M059J (cell line): Measurements from ENCODE around the gene ADGRL1. TPM values are rescaled to one million over a fixed set of nuclear protein-coding genes. Genes with fewer than 3 reads are reported as not detected.
"Not testable (repeated sequence)": the region's sequence is repeated elsewhere in the genome, so short reads cannot be mapped to it uniquely, and the experiment has no call there.

Experiments
- DNase-seq: peaks from one replicate; pipeline ENCODE4 v3.0.0-alpha.2; 2012; ENCODE audit warnings: low read depth
- total RNA-seq: library from RNA; depleted of rRNA; stranded (reverse); fragments of >200 nt; shearing (Covaris generic); gene quantifications from 2 replicates; pipeline ENCODE4 v1.2.3, GENCODE V29; 2014

ADGRL1 gene
- total RNA-seq, 1 experiment from 2014 or later = 4.8 TPM

DNA sequence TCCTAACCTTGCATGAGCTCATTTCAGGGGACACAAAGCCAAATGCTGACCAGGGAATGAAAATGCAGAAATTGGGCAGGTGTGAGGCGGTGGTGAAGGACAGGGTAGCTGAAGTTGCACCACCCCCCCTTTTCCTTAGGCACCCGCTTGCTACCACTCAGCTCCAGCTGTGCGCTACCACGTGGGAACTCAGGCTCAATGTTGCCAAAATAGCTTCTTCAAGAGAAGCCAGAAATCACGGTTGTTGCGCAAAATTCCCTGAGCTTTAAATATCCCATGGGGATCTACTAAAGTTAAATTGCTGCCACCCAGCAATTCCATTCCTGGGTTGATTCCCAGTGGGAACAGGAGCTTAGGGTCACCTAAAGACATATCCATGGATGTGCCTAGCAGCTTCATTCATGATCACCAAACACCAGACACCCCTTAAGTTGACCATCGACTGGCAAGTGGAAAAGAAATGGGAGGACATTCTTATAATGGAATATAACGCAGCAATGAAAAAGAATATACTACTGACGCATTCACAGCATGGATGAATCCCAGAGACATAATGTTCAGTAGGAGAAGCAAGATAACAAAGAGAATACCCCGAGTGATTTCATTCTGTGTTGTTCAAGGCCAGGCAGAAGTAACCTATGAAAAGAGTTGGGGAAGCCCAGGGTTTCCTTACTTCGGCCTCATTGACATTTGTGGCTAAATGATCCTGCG is 12.8 kb upstream of the ADGRL1 start:
- DNase-seq = no peak

DNA sequence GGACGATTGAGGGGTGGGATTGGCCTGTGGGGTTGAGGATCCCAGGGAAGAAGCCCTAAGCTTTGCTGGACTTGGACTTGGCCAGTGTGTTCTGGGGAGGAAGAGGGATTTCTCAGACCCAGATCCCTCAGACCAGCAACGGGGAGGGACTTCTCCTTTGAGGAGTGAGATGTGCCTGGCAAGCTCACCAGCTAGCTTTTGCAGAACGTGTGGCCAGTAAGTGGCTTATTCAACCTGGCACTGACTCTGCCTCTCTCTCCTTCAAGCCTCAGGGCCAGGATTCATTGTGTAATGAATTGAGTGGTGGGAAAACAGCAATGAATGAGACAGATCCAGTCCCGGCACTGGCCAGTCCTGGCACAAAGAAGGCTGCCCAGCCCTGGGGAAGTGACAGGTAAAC is 11.9 kb upstream of the ADGRL1 start:
- peak; percentile 47 for DNase-seq

DNA sequence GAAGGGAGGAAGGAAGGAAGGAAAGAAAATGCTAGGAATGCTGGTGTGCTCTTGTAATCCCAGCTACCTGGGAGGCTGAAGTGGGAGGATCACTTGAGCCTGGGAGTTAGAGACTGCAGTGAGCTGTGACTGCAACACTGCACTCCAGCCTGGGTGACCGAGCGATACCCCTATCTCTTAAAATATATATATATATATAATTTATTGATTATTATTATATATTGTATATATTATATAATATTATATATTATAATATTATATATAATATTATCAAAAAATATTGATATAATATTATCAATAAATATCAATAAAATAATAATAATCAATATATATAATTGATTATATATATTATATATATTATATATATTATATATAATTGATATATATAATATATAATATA is 8.6 kb upstream of the ADGRL1 start:
- DNase-seq = no peak

DNA sequence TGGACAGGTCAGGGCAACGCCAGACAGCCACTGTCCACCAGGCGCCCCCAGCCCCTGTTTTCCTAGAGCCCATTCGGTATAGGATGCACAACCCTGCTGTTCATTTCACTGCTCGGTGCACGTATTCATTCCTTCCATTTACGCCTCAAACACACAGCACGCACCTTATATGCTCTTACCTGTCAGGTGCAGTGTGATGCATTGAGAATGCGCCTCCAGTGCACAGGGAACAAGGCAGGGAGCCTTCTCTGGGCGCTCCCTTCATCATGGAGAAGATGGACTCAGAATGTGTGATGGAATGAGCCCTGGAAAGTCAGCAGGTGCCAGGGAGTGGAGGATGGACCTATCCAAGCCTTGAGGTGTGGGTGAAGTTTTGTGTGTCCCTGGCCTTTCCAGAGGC is 4.2 kb upstream of the ADGRL1 start:
- DNase-seq = not testable (repeated sequence)

DNA sequence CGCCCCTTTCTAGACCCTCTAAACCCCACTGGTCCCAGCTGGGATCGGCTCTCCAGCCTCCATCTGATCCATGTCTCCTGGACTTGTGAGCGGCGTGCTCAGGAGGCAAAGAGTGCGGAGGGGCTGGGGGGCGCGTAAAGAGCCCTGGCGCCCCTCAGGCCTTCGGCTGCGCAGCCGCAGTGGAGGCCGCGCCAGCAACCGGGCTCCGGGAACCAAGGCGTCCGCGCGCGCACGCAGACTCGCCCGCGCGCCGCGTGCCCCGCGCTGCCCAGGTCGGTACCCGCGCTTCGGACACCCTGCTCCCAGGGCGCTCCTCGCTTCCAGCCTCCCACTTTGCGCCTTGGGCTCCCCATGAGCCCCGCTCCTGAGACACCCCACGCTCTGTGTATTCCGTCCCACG is 3.4 kb upstream of the ADGRL1 start:
- DNase-seq = not testable (repeated sequence)

DNA sequence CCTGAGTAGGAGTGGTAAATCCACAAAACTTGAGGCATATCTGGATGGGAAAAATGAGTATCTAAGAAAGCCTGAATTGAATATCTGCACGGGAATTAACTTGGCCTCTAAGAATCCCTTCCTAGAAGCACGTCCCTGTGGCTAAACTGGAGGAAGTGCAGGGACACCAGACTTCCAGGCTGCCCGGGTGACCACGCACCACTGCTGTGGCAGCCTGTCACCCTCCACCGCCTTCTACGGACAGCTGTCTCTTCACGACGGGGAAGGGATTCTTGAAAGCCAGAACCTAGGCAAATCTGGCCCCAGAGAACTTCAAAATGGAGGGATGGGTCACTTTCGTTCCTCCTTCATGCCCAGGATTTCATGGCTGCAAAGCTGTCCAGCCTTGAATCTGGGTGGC is 2.5 kb upstream of the ADGRL1 start:
- not testable (repeated sequence) for DNase-seq

DNA sequence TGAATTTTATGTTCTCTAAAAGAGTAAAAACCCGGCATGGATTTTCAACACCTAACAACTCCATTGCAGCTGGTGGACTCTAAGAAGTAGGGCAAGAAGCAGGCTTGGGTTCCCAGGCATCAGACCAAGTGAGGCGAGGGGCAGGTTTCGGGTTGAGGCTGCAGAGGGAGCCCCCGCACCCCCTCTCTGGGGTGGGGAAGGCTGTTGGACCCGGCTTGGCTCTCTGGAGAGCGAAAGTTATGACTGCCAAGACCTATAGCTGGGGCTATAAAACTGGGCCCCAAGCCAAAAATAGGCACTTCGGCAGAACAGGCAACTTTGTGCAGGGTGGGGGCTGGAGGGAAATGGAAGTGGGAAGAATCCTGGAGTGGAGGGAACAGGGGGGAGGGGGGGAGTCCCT is 1.8 kb upstream of the ADGRL1 start:
- not testable (repeated sequence) for DNase-seq

DNA sequence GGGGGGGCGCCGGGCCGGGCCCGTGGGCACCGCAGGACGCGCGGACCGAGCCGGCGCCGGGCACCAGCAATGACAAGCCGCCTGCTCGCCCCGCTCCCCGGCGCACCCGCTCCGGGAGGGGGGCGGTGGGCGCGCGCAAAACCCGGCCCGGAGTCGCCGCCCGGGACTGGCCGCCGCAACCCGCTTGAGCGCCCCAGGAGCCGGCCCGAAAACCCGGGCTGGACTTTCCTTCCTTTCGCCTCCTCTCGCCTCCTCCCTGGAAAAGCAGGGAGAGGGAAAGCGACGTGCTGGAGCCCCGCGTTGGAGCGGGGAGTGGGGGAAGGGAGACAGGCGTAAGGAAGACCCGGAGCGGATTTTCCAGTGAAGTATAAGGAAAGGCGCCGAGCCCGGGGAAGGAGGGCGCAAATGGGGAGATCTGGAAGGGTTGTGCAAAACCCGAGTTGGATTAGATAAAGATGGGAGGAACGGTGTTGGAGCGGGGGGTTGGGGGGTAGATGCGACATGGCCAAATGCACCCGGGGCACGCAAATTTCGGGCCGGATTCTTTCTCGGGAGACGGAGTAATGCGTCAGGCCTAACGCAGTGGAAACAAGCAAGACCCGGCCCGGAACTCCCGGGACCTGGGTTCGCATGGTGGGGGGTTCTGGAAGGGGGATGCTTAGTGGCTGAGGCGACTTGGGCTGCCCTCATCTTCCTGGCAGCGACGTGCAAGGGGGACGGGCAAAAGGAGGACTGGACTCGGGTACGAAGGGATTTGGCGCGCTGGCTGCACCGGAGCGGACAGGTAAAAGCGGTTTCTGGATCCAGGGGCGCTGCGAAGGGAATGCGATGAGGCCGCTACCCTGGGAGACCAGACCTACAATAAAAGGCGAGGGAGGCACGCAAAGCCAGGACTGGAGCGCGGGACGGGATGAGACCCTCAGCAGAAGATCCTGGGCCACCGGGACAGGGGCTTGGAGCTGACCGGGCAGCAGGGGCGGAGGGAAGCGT is 1.1 kb upstream of the ADGRL1 start:
- peak; percentile 91 for DNase-seq

DNA sequence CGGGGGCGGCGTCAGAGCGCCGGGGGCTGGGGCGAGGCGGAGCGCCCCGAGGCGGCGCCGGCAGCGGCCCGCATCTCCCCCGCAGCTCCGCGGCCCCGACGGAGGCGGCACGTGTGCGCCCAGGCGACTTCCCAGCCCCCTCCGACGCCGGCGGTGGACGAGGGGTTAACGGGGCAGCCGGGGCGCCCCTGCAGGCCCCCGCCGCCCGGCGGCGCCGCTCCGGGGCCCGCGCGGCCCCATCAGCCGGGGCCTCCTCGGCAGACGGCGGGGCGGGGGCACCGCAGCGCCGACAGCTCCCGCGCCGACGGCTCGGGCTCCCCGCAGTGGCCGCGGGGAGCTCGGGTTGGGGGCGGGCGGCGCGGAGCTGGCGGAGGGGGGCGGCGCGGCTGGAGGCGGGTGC is 339 bp upstream of the ADGRL1 start:
- DNase-seq = not testable (repeated sequence)

DNA sequence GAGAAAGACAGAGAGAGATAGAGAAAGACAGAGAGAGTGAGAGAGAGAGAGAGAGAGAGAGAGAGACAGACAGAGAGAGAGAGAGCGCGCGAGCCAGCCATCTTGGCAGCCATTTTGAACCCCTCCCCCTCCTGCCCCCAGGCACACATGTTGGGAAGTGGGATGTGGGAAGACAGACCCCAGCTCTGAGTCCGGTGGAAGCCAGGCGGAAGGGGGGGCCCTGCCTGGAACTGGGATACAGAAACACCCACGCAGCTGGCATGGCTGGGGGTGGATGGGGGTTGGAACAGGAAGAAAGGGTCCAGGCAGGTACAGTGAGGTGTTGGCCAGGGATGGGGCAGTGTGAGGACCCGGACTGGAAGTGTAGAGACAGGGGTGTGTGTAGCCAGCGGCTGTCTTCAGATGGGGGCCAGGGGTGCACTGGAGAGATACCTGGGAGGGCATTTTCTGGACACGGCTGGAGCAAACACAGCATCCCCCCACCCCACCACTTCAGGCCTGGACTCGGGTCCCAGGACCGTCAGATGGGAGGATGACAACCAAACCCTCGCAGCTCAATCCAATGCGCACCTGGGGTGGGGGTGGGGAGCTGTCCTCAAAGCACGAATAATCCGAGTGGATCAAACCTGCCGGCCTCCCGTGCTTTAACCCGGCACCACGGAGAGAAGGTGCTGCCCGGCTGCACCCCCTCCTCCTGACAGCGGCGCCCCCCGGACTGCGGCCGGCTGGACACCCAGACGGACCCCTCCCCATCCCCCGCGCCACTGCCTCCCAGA is 1.1 kb downstream of the ADGRL1 start:
- not testable (repeated sequence) for DNase-seq

DNA sequence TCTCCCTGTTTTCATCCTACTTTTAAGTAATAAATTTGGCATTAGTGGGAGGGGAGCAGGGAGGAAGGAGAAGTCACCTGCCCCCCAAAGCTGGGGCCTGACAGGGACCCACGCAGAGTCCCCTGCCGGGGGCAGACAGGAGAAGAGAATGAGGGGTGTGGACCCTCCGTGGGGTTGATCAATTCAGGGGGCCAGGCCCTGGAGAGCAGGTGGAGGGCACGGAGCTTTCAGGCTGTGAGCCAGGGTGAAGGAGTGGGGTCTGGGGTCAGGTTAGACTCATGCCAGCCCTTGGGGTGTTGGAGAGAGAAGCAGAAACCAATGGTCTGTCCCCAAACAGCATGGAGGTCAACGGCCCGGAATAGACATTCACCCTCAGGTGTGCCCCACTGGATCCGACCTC is 1.8 kb downstream of the ADGRL1 start:
- DNase-seq = not testable (repeated sequence)

DNA sequence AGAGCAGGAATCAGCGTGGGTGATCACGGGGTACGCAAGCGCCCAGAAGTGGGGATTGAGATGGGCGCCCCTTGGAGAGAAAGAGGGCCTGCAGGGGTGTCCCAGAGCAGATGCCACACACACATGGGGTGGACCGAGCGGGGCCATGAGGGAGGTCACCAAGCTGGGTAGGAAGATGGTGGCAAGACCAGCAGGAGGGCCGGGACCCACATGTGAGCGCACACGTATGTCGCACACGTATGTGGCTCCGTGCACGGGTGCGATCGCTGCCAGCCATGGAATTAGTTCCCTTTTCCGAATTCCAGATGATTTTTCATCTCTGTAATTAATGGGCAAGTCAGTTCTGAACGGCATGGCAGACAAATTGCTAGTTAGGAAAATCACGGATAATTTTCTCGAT is 2.2 kb downstream of the ADGRL1 start:
- DNase-seq = not testable (repeated sequence)

DNA sequence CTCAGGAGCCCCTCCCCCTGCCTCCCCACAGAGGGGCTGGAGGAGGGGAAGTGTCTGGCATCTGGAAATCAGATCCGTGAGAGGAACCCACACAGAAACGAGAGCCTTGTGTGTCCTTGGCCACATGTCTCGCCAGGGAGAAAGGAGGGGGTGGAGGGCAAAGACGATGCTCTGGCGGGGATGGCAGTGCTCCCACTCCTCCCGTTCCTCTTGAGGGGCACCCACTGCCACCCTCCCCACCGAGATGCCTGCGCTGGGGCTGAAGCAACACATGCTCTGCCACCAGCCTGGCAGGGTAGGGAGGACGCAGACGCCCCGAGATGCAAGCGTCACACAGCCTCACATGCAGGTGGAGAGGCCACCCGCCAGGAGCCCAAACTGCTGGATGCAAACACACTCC is 2.8 kb downstream of the ADGRL1 start:
- no peak for DNase-seq

DNA sequence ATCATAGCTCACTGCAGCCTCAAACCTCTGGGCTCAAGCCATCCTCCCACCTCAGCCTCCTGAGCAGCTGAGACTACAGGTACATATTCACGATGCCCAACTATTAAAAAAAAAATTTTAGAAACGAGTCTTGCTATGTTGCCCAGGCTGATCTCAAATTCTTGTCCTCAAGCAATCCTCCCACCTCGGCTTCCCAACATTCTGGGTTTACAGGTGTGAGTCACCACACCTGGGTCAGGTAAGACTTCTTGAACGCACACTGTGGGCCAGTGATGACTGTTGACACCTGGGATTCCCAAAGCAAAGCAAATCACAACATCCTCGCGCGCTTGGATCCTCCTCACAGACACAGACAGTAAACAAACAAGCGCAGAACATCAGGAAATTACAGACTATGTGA is 4.5 kb downstream of the ADGRL1 start:
- not testable (repeated sequence) for DNase-seq

DNA sequence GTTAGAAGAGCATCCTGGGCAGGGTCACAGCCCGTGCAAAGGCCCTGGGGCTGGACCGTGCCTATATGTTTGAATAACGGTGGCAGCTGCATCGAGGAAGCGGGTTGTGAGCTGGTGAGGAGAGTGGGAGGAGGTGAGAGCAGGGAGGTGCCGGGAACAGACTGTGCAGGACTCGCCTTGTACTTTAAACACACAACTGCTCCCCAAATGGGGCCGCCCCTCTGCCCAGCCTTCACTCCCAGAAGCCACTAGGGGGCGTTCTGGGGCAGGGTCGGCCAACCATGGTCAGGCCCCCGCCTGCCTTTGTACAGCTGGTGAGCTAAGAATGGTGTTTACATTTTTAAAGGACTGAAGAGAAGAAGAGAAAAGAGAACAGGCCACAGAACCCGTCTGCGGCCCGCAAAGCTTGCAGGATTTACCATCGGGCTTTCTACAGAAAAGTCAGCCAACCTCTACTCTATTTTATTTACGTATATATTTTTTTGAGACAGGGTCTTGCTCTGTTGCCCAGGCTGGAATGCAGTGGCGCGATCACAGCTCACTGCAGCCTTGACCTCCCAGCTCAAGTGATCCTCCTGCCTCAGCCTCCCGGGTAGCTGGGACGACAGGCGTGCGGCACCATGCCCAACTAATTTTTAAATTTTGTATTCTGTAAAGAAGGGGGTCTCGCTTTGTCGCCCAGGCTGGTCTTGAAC is 5.7 kb downstream of the ADGRL1 start:
- DNase-seq = peak; percentile 36

DNA sequence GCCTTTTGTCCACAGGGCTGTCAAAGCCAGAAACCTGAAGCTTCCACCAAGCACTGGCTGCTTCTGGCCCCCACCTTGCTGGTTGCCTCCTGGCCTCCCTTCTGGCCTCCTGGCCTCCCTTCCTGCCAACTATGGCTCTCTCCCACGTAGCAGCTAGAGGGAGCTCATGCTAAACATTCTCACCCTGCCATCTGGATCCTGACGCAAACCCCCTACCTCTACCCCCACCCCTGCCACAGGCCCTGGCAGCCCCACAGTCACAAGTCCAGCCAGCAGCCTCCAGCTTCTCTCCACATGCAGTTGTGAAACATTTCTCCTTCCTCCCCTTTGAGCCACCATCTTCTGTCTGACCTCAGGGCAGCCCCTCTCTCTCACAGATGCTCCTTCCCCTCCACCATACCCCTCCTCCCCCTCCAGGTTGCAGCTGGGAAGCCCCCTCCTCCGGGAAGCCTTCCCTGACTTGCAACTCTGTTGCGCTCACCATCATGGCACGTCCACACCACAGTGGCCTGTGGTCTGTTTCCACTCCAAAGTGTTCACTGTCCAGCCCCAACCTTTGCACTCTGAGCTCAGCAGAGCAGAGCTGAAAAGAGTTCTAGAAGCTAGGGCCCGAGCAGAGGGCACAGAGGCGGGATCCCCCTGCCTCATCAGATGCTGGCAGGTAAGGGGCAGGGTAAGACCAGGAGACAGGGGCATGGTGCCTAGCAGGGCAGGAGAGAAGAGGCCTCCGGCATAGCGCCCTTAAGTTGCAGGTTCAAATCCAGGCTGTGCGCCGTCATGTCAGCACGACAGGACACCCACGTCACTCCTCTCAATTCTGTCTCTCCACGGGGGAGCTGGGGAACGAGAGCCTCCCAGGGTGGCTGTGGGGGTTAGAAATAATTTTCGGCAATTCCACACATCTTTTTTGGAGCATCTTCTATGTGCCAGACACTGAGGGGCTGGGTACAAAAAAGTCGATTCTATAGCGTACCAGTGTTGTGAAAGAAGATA is 7.3 kb downstream of the ADGRL1 start:
- DNase-seq = no peak

DNA sequence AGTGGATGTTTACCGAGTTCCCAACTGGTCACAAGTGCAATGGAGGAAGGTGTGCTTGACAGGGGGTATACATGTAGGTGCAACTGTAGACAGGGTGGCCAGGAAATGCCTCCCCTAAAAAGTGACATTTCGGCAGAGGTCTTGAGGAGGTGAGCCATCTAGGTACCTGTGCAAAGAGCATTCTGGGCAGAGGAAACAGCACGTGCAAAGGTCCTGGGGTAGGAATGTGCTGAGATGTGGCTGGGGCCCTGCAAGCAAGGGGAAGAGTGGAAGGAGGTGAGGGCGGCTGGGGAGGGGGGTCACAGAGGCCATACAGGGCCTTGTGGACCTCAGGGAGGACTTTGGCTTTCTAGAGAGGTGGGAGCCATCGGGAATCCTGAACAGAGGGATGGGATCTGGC is 8.1 kb downstream of the ADGRL1 start:
- no peak for DNase-seq

DNA sequence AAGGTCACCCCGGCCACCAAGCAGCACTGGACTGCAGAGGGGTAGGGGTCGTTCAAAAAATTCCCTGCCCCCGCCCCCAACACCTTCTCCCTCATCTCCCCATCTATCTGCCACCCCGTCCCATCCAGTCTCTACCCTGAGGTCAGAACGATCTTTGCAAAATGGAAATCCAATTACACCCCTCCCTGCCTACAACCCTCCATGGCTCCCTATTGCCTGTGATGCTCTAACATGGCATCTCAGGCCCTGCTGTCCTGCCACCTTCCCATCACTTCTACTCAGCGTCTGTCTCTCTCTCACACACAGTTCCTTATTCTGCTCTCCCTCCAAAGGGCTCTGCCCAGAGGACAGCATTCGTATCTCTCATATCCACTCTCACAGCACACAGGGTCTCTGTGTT is 8.7 kb downstream of the ADGRL1 start:
- DNase-seq = not testable (repeated sequence)

DNA sequence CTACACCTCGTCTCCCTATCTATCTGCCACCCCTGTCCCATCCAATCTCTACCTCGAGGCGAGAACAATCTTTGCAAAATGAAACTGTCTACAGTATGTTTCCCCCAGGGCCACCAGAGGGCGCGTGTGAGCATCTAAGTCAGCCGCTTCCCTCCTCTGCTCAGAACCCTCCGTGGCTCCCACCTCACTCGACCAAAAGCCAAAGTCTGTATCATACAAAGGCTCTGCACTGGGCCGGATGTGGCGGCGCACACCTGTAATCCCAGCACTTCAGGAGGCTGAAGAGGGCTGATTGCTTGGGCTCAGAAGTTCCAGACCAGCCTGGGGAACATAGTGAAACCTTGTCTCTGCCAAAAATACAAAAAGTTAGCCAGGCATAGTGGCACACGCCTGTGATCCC is 9.9 kb downstream of the ADGRL1 start:
- DNase-seq = peak; percentile 32

DNA sequence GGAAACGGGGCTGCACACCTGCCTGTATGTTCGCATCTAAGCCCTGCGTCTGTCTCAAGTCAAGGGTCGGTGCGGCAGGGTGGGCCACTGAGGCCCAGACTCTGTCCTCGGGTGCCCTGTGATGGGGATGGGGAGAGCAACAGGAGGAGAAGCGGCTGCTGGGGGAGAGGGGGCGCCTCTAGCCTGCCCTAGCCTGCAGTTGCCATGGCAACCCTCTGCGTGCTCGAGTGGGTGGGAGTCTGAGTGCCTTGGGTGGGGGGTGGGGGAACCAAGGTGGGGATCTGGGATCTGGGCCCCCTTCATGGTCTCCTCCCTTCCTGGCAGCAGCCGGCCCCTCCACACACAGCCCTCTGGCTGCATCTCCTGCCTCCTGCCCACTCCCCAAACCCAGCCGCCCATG is 10.8 kb downstream of the ADGRL1 start:
- DNase-seq = not testable (repeated sequence)
